Mononuclear cell (primary cell): ENCODE measurements around the gene TPM3. TPM values are rescaled to one million over a fixed set of nuclear protein-coding genes. Genes with fewer than 3 reads are reported as not detected.
"Not testable (repeated sequence)": the region's sequence is repeated elsewhere in the genome, so short reads cannot be mapped to it uniquely, and the experiment has no call there.

Source experiments
- H3K27me3 ChIP-seq: 2 replicates; pipeline ENCODE4 v1.6.0; 2011; ENCODE audit warnings: low read length, control low read depth; ENCODE audit not compliant: insufficient read depth
- H3K4me1 ChIP-seq: 2 replicates; pipeline ENCODE4 v1.5.1; 2011; ENCODE audit warnings: mild to moderate bottlenecking, low read length, control low read depth; ENCODE audit not compliant: insufficient read depth
- H3K4me3 ChIP-seq: 2 replicates; pipeline ENCODE4 v1.5.1; 2011; ENCODE audit warnings: mild to moderate bottlenecking, low read length, moderate library complexity
- H3K9me3 ChIP-seq: 2 replicates; pipeline ENCODE4 v1.5.1; 2011; ENCODE audit warnings: low read depth, mild to moderate bottlenecking, control low read depth, low read length
- total RNA-seq: library from RNA; depleted of rRNA; stranded (reverse); fragments of >200 nt; gene quantifications from one replicate; pipeline ENCODE4 v1.2.3, GENCODE V29; 2012

TPM3 gene
- 973 TPM for total RNA-seq

DNA sequence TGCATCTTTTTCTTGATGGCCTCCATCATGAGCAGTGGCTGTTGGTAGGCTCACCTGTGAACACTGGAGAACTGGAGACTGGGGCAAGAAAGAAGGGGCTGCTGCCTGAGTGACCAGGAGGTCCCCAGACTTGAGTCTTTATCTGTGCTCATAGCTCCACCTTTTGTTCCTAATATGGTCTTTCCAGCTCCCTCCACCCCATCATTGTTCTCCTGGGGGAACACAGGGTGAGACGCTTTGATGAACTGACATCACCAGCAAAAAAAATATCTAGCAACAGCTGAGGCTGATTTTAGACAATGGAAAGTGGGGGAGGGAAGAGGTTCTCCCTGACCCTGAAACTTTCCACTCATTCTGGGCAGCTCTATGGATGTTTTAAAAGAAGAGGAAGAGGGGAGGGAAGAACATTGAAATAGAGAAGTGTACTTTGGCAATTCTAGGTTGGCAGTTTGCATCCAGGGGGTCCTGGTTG is at the start of gene TPM3:
Gene TPM3, minus strand, starts transcription at position 111 of the 472 bp plus-strand sequence. Its CDS starts 82 bp downstream, at position 29.
- no peaks in the 10 kb centered on the region for H3K9me3 ChIP-seq
- peaks cover 16% of the 10 kb centered on the region for H3K4me1 ChIP-seq
- H3K27me3 ChIP-seq = no peaks in the 10 kb centered on the region
- H3K4me3 ChIP-seq = no peak within 1 kb of the TSS

DNA sequence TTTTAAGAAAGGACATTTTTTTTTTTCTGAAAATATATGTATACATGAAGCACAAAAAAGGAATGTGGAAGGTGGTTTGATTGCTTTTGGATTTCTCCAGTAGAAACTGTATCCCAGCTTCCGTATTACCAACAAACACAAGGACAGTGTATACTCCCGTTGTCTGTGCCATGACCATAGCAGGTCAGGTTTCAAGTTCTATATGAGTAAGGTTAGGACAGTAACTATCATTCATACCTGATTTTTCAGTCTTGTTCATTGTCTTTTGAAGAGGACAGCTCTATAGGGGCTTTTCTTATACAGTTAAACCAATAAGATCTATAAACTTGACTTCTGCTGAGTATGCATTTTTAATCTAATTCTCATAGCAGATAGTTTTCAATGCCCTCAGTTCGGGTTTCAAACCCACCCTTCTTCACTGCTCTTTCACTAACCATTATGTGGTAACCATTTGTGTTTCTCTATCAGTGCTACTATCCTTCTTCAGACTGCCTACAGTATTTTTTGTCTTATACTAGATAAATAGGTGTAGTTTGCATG is 48.5 kb upstream of the TPM3 start:
- Histone ChIP-seq H3K4me1 (no peaks in the 10 kb centered on the region), H3K9me3 (no peaks in the 10 kb centered on the region), H3K4me3 (no peak overlapping the region), H3K27me3 (no peaks in the 10 kb centered on the region)

DNA sequence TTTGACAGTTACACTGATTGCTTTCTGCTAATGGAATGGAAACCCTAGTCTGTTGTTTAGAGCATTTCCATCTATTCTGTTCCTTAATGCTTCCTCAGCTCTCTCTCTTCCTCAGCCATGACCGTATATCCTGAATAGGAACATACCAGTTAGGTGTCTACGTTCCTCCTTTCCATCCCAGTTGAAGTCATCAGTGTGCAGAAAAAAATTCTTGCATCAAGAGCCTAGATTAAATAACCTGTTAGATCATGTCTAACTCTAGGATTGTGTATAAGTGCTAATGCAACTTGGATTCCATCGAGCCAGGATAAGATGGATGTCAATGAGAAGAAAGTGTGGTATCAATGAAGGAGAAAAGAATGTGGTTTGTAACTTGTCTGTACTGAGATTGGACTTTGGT is 47.6 kb upstream of the TPM3 start:
- Histone ChIP-seq H3K27me3 (no peaks in the 10 kb centered on the region), H3K9me3 (no peaks in the 10 kb centered on the region), H3K4me1 (no peaks in the 10 kb centered on the region), H3K4me3 (no peak overlapping the region)

DNA sequence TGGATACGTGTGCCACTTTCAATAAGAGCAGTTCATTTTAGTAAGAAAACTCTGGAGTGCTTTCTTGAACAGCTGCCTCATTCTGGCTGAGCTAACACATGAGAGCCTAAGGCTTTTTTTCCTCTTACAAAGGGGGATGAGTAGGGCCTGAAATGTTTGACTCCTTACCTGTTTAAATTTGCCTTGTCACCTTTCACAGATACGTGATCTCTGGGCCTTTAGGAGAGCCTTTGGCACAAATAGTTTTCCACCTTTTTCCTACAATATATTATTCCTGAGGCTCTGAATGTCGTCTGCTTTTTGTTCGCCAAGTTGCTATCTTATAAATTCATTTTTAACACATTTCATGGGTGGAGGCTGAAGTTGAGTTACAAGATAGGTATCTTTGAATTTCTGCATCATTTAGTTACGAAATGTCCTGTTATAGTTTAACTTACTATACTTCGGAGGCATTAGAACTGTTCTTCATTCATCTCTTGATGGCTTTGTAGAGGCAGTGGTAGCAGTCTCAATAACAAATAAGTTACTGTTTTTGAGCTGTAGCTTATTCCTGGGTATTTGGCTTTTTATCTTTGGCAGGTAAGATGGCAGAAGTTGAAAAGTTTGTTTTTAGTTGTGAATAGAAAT is 46.1 kb upstream of the TPM3 start:
- Histone ChIP-seq H3K4me3 (no peak overlapping the region), H3K9me3 (no peaks in the 10 kb centered on the region), H3K27me3 (no peaks in the 10 kb centered on the region), H3K4me1 (no peaks in the 10 kb centered on the region)

DNA sequence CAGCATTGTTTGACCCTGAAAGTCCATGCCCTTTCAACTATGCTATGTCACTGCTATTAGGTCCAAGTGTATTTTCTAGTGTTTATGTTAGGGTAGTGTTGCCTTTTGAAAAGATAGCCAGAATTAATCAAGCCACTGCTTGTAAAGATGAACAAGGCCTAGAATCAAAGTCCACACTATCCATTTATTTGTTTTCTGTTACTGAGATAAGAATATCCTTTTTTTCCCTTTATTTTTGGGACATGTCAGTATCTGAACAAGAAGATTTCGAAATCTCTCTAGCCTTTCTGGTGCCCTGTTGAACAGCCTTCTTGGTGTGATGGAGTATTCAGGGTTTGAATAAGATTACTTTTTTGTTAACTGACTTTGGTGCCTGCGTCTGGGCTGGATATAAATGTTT is 45.5 kb upstream of the TPM3 start:
- no peaks in the 10 kb centered on the region for H3K4me1 ChIP-seq
- no peak overlapping the region for H3K4me3 ChIP-seq
- H3K27me3 ChIP-seq = no peaks in the 10 kb centered on the region
- no peaks in the 10 kb centered on the region for H3K9me3 ChIP-seq

DNA sequence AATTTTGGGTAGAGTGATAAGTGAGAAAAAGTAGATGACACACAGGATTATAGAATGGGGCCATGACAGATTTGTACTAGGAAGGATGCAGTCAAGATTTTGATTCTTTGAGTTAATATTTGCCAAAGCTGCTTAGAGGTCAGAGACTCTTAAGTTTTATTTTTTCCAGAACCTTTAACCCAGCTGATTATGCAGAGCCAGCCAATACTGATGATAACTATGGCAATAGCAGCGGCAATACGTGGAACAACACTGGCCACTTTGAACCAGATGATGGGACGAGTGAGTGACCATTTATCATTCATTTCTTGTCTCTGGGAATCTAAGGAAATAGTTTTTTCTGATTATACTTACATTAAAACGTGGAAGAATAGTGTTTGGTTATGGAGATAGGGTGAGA is 45.0 kb upstream of the TPM3 start:
- no peaks in the 10 kb centered on the region for H3K4me1 ChIP-seq
- no peak overlapping the region for H3K4me3 ChIP-seq
- no peaks in the 10 kb centered on the region for H3K9me3 ChIP-seq
- H3K27me3 ChIP-seq = no peaks in the 10 kb centered on the region

DNA sequence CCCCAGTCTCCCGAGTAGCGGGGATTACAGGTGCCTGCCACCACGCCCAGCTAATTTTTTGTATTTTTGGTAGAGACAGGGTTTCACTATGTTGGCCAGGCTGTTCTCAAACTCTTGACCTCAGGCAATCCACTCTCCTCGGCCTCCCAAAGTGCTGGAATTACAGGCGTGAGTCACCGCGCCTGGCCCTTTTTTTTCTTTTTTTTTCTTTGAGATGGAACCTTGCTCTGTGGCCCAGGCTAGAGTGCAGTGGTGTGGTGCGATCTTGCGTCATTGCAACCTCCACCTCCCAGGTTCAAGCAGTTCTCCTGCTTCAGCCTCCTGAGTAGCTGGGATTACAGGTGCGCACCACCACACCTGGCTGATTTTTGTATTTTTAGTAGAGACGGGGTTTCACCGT is 41.2 kb upstream of the TPM3 start:
- not testable (repeated sequence) for H3K9me3 ChIP-seq, H3K4me1 ChIP-seq, H3K27me3 ChIP-seq, H3K4me3 ChIP-seq

DNA sequence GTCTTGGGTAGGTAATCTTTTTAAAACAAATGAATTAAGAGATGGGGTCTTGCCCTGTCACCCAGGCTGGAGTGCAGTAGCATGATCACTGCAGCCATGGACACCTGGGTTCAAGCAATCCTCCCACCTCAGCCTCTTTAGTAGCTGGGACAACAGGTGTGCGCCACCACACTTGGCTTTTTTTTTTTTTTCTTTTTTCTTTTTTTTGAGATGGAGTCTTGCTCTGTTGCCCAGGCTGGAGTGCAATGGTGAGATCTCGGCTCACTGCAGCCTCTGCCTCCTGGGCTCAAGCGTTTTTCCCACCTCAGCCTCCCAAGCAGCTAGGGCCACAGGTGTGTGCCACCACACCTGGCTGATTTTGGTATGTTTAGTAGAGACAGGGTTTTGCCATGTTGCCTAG is 39.2 kb upstream of the TPM3 start:
- H3K4me3 ChIP-seq, H3K27me3 ChIP-seq, H3K4me1 ChIP-seq, H3K9me3 ChIP-seq: not testable (repeated sequence)

DNA sequence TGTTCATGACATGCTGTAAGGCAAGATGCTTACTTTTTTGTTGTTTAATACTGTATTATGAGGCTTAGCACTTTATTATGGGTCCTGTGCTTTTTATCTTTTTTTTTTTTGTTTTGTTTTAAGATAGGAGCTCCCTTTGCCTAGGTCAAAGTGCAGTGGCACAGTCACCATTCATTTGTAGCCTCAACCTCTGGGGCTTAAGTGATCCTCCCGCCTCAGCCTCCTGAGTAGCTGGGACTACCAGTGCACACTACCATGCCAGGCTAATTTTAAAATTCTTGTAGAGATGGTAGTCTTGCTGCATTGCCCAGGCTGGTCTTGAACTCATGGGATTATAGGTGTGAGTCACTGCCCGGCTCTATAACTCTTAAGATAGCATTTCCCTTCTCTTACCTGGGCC is 33.5 kb upstream of the TPM3 start:
- H3K9me3 ChIP-seq = no peaks in the 10 kb centered on the region
- no peaks in the 10 kb centered on the region for H3K27me3 ChIP-seq
- peaks cover 24% of the 10 kb centered on the region for H3K4me1 ChIP-seq
- H3K4me3 ChIP-seq = no peak overlapping the region

DNA sequence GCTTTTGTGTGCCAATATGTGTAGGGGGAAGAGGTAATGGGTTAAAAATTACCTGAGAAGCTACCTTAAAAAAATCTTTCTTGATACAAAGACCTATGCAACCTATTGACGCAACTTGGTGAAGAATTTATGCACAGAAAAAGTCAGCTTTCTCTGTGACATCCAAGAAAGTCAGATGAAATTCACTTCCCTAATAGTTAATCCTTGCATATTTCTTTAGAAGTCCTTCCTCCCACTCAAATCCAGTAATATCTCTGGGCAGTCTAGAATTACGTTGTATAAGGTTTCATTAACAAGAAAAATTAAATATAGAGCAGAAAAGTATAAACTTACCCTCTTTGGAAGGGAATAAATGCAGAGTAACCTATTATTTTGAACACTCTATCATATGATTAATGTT is 31.7 kb upstream of the TPM3 start:
- H3K27me3 ChIP-seq = no peaks in the 10 kb centered on the region
- H3K4me1 ChIP-seq = peaks cover 38% of the 10 kb centered on the region
- no peak overlapping the region for H3K4me3 ChIP-seq
- no peaks in the 10 kb centered on the region for H3K9me3 ChIP-seq

DNA sequence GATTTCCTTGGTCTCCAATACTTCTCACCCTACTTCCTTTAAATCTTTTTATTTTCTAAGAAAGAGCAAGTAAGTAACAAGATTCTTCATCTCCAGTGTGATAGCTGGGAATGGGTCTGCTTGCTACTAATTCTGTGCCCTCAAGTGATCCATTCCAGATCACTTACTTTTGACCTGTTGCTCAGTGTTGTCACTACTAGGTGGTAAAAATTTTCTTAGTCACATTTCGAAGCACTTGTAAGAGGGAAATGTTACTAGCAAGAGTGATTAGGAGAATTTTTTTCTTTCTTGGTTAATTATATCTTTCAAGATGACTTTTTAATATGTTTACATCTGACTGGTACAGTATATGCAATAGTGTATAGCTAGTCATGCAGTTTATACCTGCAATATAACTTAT is 31.0 kb upstream of the TPM3 start:
- Histone ChIP-seq H3K4me1 (peaks cover 45% of the 10 kb centered on the region), H3K4me3 (no peak overlapping the region), H3K9me3 (no peaks in the 10 kb centered on the region), H3K27me3 (no peaks in the 10 kb centered on the region)

DNA sequence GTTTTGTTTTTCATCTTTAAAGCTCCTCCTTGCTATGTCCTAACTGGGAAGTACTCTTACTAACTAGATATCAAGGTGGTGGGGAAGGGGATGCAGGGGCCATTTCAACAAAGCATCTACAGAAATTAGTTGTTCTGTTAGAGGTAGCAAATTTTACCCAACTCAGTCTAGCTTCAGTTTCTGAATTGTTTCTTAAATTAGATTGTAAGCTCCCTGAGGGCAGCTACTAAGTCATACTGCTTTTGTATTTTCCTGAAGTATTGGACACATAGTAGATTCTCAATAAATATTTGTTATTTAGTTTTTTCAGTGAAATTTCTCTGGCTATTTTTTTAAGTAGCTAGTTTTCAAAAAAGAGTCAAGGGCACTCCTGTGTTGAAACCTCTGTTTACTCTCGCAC is 30.6 kb upstream of the TPM3 start:
- no peaks in the 10 kb centered on the region for H3K9me3 ChIP-seq
- no peaks in the 10 kb centered on the region for H3K27me3 ChIP-seq
- peaks cover 49% of the 10 kb centered on the region for H3K4me1 ChIP-seq
- H3K4me3 ChIP-seq = no peak overlapping the region

DNA sequence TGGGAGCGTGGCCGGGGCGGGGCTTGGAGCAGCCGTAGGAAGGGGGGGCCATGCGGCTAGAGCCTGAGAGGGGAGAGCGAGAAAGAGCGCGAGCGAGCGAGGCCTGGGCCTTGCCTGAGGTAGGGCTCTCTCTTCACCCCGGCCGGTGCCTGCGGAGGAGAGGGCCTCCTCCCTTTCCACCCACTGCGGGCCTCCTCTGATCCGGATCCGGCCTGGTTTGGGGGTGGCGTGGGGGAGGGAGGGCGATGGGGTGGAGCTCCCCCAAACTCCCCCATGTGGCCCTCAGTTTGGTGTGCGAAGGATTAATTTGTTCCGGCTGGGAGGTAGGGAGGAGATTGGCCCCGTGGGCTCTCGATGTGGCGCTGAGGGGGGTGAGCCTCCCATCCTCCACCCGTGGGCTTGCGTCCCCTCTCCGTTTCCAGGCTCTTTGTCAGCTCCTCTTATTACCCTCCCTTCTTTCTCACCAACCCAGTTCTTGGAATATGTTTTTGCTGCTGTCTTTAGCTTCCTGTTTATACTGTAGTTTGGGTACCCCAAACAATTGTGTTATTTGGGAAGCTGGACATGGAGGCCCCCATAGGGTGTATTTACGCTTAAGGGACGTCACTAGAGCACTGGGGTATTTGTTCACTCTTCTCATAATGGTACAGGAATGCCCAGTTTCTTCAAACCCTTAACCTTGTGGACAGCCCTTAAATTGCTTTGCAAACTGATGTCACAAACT is 29.5 kb upstream of the TPM3 start:
- H3K4me3 ChIP-seq = peak overlapping the region; percentile 98
- peaks cover 51% of the 10 kb centered on the region for H3K4me1 ChIP-seq
- H3K27me3 ChIP-seq = no peaks in the 10 kb centered on the region
- no peaks in the 10 kb centered on the region for H3K9me3 ChIP-seq

DNA sequence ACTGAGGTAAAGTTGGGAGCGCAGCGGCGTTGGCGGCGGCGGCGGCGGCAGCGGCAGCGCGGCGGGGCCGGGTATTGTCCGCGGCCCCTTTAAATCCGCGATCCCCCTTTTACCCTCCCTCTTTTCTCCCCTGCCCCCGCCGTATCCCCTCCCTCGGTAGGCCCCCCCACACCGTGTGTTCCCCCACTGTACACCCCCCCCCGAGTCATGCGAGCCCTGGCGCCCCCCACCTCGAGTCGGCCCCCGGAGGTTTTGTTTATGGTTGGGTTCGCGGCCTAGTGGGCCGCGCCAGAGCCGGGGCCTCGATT is 29.0 kb upstream of the TPM3 start:
- Histone ChIP-seq H3K27me3 (no peaks in the 10 kb centered on the region), H3K4me3 (peak overlapping the region; percentile 98), H3K4me1 (peaks cover 55% of the 10 kb centered on the region), H3K9me3 (no peaks in the 10 kb centered on the region)

DNA sequence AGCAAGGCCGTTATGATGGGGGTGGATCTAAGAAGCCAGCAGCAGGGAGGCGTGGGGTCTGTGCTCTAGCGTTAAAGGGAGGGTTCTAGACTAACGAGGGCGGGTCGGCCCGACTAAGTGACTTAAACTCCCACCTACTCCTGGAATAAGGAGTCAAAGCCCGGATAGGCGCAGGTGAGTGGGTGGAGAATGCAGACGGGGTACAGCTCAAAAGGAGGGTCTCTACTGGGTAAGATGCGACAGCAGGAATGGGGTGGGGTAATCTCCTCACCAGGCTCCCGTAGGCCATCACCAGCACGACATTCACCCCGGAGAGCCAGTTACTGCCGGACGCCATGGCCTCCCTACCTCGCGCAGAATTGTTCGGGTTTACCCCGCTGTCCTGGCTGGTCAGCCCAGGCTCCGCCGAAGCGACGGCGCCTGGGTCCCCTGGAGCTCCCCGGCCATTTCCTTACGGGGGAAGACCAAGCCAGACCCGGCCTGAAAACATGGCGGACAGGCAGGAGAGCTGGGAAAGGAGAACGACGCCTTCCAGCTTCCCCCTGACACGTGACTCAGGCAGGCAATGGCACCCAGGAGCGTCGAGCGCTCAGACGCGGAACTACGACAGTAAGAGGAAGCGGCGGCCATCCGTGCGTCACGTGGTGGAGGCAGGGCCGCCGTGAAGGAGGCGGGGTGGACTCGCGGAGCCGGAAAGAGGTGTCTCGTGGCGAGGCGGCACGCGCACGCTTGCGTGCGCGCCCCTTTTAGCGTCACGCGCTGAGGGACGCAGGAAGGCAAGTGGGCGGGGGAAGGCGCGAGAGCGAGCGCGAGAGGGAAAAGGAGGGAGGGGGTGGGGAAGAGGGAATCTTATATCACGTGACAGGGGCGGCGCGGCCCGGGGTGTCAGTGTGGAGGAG is 28.4 kb upstream of the TPM3 start, which contains the start of gene UBAP2L:
Gene UBAP2L, plus strand, starts transcription at position 885 of the 899 bp plus-strand sequence. CDS start 4,169 bp downstream, outside the sequence.
- H3K9me3 ChIP-seq = no peaks in the 10 kb centered on the region
- H3K4me3 ChIP-seq = peak within 1 kb of the TSS; percentile 98
- H3K4me1 ChIP-seq = peaks cover 49% of the 10 kb centered on the region
- H3K27me3 ChIP-seq = no peaks in the 10 kb centered on the region
